GM21367 (cell line): ENCODE results near the gene PLXNA4.

ENCODE experiments used
- ATAC-seq: cut with Tn5 transposase; IDR thresholded peaks from one replicate; pipeline ENCODE4 v1.9.1; 2021; ENCODE audit not compliant: unreplicated experiment

The PLXNA4 gene

DNA sequence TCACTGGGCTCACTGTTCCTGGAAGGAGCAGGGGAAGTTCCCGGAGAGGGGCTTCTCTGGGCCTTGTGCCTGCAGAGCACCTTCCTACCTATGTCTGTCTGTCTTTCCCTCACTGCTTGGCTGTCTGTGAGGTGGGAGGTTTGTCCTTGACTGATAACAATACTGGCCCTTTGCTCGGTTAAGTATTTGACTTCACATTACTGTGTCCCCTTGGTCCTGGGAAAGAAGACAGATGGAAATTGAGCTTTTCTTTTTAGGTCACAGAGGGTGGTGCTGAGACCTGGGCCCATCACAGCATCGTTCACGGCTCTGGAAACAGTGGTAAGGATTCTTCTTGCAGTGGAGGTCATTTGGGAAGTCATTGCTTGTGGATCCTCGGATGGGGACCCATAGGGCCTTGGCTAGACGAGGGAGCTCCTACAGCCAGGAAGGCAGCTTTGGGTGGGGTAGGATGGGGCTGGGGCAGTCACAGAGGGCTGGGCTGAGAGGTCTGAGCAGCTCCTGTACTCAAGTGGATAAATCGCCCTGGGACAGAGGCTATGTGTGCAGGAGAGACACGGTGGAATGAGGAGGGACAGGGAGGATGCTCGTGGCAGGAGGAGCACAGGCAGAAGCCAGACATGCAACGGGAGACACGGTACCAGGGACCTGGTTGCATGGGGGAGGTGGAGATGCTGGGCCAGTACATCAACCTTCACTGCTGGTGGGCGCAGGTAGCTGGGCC, 450.2 kb downstream of the PLXNA4 start:
- ATAC-seq: no peak

DNA sequence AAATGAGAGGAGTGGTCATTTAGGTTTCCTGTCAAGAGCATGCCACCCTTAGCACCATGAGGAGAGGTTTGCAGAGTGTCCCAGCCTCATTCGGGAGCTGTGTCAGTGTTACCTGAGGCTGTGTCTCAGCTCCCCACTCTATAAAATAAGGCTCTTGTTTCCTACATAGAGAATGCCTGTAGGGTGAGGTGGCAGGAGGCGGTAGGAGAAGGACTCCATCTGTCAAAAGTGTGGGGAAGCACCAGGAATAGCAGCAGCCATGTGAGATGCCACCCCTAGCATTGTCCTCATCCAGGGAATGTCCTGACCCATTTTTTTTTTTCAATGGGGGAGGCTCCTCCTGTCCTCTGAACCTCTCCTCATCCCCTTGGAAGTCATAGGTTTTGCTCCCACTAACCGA, 451.2 kb downstream of the PLXNA4 start:
- no peak for ATAC-seq

GRCh38 chr7:132124575-132124974, 451.7 kb downstream of the PLXNA4 start:
- ATAC-seq: no peak

- no peak for ATAC-seq
Measured at GRCh38 chr7:132123773-132124172, 452.5 kb downstream of the PLXNA4 start.

DNA sequence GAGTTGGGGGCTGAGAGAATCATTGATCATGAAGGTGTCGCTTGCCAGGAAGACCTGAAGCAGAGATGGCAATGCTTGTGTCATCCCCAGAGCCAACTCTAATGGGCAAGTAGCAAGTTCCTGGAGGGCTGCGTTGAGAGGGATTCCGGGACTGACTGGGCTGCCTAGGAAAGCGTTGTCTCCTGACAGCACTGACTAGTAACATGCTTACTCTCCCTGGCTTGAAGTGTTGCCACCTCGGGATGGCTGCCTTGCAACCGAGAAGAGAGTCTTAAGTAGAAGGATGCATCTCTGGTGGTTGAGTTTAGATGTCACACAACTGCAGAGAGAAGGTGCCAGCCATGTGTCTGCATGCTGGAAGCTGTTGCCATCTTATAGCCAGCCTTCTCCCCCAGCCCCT, 453.4 kb downstream of the PLXNA4 start:
- no peak for ATAC-seq

- ATAC-seq: no peak
Measured at GRCh38 chr7:132121987-132122386, 454.3 kb downstream of the PLXNA4 start.

GRCh38 chr7:132118641-132119040, 457.6 kb downstream of the PLXNA4 start:
- ATAC-seq: no peak

DNA sequence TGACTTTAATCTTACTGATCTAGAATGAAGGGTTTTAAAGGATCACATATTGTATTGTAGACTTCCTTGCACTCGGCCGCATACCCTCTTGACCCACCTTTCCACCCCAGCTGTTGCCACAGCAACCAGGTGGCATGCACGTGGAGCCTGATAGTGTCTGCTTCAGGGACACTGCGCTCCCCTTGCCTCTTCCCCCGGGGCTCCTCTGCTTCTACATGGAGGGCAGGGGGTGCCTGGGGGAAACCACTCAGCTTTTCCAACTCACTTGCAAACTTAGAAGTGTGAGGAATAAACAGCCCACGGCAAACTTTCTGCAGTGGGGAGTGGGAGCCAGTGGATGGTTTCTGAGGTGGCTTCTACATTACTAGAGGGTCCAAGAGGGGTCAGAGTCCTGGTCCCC, 458.6 kb downstream of the PLXNA4 start:
- ATAC-seq: no peak

DNA sequence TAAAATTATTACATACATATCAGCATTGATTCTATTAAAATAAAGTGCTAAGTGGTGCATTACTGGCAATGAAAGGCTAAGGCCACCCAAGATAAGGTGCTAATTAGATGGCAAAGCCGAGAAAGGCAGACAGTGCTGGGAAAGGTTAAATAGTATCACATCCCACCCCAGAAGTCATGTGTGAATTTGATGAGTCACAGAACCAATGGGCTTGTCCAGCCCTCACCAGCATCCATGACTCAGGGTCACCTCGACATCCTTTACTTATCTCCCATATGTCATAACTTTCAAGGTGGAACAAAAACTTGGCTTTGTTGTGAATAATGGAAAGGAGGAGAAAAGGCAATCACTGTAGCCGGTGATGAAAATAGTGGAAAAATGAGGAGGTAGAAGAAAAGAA, 459.1 kb downstream of the PLXNA4 start:
- no peak for ATAC-seq

GRCh38 chr7:132116369-132116768, 459.9 kb downstream of the PLXNA4 start:
- ATAC-seq: no peak

DNA sequence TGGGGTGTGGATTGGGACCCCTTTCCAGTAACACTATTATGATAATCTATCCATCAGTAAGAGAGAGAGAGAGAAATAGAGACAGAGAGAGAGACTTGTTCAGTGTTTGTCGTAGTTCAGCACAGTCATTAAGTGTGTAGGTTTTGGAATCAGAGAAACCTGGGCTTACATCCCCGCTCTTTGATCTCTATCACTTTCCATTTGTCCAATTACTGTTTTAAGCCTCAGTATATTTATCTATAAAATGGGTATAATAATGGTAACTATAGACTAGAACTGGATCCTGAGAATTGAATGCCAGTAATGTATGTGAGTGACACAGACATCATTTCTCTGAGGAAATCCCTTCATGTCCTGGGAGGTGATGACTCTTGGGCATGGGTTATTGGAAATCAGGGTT, 460.5 kb downstream of the PLXNA4 start:
- no peak for ATAC-seq

GRCh38 chr7:132115028-132115427, 461.2 kb downstream of the PLXNA4 start:
- no peak for ATAC-seq

- ATAC-seq: no peak
Measured at GRCh38 chr7:132114411-132114810, 461.9 kb downstream of the PLXNA4 start.

DNA sequence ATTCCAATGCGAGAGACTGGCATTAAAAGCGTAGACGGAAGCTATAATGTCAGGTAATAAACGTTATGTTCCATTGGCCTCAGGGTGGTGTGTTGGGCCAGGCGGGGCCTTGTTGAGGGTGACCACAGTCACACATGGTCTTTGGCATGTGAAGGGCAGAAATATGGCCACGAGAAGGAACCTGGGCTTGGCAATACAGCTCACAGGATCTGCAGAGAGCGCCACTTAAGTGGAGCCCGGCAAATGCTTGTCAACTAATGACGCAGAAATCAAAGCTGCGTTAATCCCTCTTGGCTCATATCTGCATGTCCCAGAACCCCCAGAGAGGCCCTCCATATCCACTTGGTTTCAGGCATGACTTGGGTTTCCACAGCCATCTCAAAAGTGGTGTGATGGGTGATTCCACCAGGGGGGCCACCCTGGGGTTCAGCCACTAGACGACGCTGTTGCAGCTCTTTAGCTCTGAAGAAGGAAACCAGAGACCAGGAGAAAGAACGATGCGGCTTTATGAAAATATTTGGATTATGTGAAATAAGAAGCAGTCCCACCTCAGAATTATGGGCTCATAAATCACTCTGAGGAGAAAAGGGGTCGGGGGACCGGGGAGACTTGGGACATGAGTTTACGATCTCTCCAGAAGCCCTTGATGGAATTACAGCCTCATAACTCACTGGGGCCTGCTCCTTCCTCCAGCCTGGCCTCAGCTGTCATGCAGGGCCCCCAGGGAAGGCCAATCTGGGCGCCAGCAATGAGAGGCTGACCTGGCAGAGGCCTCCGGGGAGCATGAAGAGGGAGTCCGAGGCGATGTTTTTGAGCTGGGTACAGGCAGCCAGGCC, 462.5 kb downstream of the PLXNA4 start:
- no peak for ATAC-seq

- ATAC-seq: no peak
Measured at GRCh38 chr7:132112657-132113056, 463.6 kb downstream of the PLXNA4 start.

DNA sequence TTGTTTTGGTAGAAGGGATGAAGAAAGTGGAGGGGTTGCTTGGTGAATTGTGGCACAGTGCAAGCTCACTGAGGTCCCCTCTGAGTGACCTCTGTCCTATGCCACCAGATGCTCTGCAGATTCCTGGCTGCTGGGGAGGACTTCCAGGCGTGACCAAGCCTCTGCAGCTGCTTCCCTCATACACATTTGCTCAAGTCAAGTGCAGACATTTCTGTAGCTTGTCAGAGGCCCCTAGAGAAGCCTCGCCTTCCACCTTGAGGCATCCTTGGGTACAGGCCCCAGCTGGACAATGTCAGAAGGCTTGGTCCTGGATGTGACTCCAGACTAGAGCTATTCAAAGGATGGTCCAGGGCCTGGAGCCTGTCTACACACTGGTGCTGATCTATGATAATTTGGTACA, 464.2 kb downstream of the PLXNA4 start:
- ATAC-seq: no peak

DNA sequence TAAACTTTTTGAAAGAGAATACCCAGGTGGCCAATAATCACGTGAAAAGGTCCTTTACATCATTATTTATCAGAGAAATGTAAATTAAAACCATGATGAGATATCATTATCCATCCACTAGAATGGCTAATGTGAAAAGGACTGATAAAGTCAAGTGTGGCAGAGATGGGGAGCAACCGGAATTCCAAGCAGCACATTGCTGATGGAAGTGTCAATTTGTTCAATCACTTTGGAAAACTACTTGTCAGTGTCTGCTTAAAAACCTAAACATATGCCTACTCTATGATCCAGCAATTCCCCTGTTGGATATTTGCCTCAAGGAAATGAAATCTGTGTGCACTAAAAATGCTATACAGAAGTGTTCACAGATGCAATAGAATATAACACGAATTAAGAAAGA, 465.6 kb downstream of the PLXNA4 start:
- ATAC-seq: no peak

GRCh38 chr7:132109769-132110168, 466.5 kb downstream of the PLXNA4 start:
- ATAC-seq: no peak

DNA sequence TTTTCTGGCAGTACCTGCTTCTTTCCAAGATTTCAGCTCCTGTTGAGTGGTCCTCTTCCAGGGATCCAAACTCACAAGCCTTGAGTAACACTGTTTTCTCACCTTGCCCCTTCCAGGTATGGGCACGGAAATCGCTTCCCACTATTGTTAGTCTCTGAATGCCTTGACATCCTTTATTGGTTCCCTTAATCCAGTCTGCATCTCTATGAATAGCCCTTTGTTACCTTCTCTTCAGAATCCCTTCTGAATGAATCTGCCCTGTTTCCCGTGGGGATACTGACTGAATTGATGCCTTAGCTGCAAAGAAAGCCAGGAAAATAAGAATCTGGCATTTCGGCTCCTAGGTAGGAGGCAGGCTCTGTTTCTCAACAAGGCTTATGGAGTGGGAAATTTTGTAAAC, 467.7 kb downstream of the PLXNA4 start:
- no peak for ATAC-seq

GRCh38 chr7:132106491-132106890, 469.8 kb downstream of the PLXNA4 start:
- no peak for ATAC-seq

DNA sequence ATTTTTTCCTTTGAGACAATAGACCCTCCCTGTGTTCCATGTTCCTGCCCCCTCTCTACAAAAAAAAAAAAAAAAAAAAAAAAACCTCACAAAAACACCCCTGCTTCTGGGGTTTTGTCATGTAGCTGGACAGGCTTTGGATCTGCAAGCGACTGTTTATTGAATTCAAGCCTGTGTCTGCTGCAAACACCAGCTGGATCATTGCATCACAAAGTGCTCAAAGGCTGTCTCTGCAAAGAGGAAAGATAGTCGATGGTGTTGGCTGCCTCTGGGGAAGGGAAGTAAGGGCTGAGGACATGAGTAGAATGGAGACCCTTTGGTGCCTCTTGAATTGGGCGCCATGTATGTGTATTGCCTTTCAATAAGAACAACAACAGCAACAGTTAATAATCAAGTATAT, 471.2 kb downstream of the PLXNA4 start:
- ATAC-seq: no peak

- no peak for ATAC-seq
Measured at GRCh38 chr7:132103718-132104117, 472.6 kb downstream of the PLXNA4 start.
